Upper lobe of left lung (tissue), 6 donors: ENCODE measurements around the gene CRYBA4. TPM values are rescaled to one million over a fixed set of nuclear protein-coding genes. Genes with fewer than 3 reads are reported as not detected.

Experiments used
- ATAC-seq, 2 donors: fragments of 200-7000 bp; cut with Tn5 transposase; one replicate each; pipeline ENCODE4 v1.9.1; 2022; ENCODE audit warnings: mild to moderate bottlenecking in 2 of 2, moderate library complexity in 2 of 2; ENCODE audit not compliant: low FRiP score in 2 of 2
- DNase-seq, 2 donors: peaks; one replicate each; pipeline ENCODE4 v3.0.0-alpha.2; 2019 to 2020
- H3K27ac ChIP-seq, 4 donors: fragments of 200-600 bp; sonication (generic); one replicate each; pipeline ENCODE4 v1.5.1; 2016 to 2019
- H3K27me3 ChIP-seq, 4 donors: fragments of 200-600 bp; sonication (generic); one replicate each; pipeline ENCODE4 v1.5.1; 2017 to 2019
- H3K36me3 ChIP-seq, 4 donors: fragments of 200-600 bp; sonication (generic); one replicate each; pipeline ENCODE4 v1.5.1; 2016 to 2019
- H3K4me1 ChIP-seq, 4 donors: fragments of 200-600 bp; sonication (generic); one replicate each; pipeline ENCODE4 v1.5.1; 2018 to 2019
- H3K4me3 ChIP-seq, 4 donors: fragments of 200-600 bp; sonication (generic); one replicate each; pipeline ENCODE4 v1.5.1; 2017 to 2019; ENCODE audit warnings: mild to moderate bottlenecking in 2 of 4, moderate library complexity in 1 of 4
- H3K9me3 ChIP-seq, 4 donors: fragments of 200-600 bp; sonication (generic); one replicate each; pipeline ENCODE4 v1.5.1; 2018 to 2019
- CTCF ChIP-seq, 6 experiments: fragments of 450-650 bp in 4 of 6; fragments of 200-600 bp in 2 of 6; sonication (generic) in 2 of 6; IDR thresholded peaks; one replicate each; pipeline ENCODE4 v1.5.1; 2016 to 2019; ENCODE audit warnings: antibody characterized with exemption in 6 of 6
- EP300 ChIP-seq, 4 donors: sonication (generic); formaldehyde crosslinking; IDR thresholded peaks; one replicate each; pipeline ENCODE4 v1.5.1; 2017; ENCODE audit warnings: antibody characterized with exemption in 4 of 4, control low read depth in 2 of 4
- POLR2A ChIP-seq, 4 donors: fragments of 450-650 bp; IDR thresholded peaks; one replicate each; pipeline ENCODE4 v1.5.1; 2016 to 2017; ENCODE audit warnings: antibody characterized with exemption in 4 of 4, mild to moderate bottlenecking in 2 of 4
- POLR2AphosphoS5 ChIP-seq, 2 donors: sonication (generic); formaldehyde crosslinking; IDR thresholded peaks; one replicate each; pipeline ENCODE4 v1.5.1; 2017; ENCODE audit warnings: antibody characterized with exemption in 2 of 2
- WGBS, 2 donors: methylation state at CpG; one replicate each; pipeline ENCODE4 v1.1.5; 2017 to 2018; 5-methylcytosine and 5-hydroxymethylcytosine counted together
- total RNA-seq, 6 donors: library from RNA; depleted of rRNA in 4 of 6; stranded (reverse); fragments of >200 nt in 4 of 6; gene quantifications; one replicate each; pipeline versions ENCODE4 v1.1.0 to v1.2.1, GENCODE V29; 2016 to 2021
- donor health status: DM: no; HTN: no; CAD: no; lungs with moderate emphysema.
- donor health status: DM: no; HTN: yes; CAD: no; lungs with severe emphysema.

The CRYBA4 gene
- total RNA-seq, 6 donors from 2014 or later = not detected

GRCh38 chr22:26615830-26616435 is 5.8 kb upstream of the CRYBA4 start:
- no peaks in the 10 kb centered on the region for H3K36me3 ChIP-seq
- 72 to 78% methylated on average over 11 of the region's 11 CpGs for WGBS, 2 donors
- TF ChIP-seq CTCF (IDR thresholded peaks at IDR 0.05) = no peak
- no peak for TF ChIP-seq EP300 (IDR thresholded peaks at IDR 0.05)
- H3K4me1 ChIP-seq = peaks cover 14 to 33% (median 22%) of the 10 kb centered on the region in 4 donors
- DNase-seq = no peak
- ATAC-seq = no peak
- no peaks in the 10 kb centered on the region for H3K27me3 ChIP-seq
- no peaks in the 10 kb centered on the region for H3K9me3 ChIP-seq
- no peak overlapping the region for H3K4me3 ChIP-seq
- H3K27ac ChIP-seq = no peak overlapping the region

GRCh38 chr22:26616650-26617049 is 5.1 kb upstream of the CRYBA4 start:
- peaks cover 14 to 33% (median 22%) of the 10 kb centered on the region in 4 donors for H3K4me1 ChIP-seq
- DNase-seq = no peak
- no peak overlapping the region for H3K4me3 ChIP-seq
- ATAC-seq = no peak
- no peaks in the 10 kb centered on the region for H3K27me3 ChIP-seq
- no peaks in the 10 kb centered on the region for H3K36me3 ChIP-seq
- TF ChIP-seq POLR2A (IDR thresholded peaks at IDR 0.05) = no peak
- no peak for TF ChIP-seq CTCF (IDR thresholded peaks at IDR 0.05)
- TF ChIP-seq EP300 (IDR thresholded peaks at IDR 0.05) = no peak
- no peak for TF ChIP-seq POLR2AphosphoS5 (IDR thresholded peaks at IDR 0.05)
- no peak overlapping the region for H3K27ac ChIP-seq
- WGBS, 2 donors = 61 to 63% methylated on average over 2 of the region's 2 CpGs
- no peaks in the 10 kb centered on the region for H3K9me3 ChIP-seq

GRCh38 chr22:26617271-26618199 is 4.2 kb upstream of the CRYBA4 start, which contains the start of gene CRYBB1:
Gene CRYBB1, minus strand, starts transcription at chr22:26618027. Its CDS starts 1,708 bp downstream, at chr22:26616319.
- DNase-seq = no peak
- peak within 1 kb of the TSS in 3 of 4 donors; percentile 36 to 57 (median 52) for H3K27ac ChIP-seq
- TF ChIP-seq EP300 (IDR thresholded peaks at IDR 0.05) = no peak

GRCh38 chr22:26618455-26618854 is 3.3 kb upstream of the CRYBA4 start:
- Histone ChIP-seq H3K4me3 (no peak overlapping the region), H3K27ac (peak overlapping the region in 2 of 4 donors; percentile 36 to 57), H3K9me3 (no peaks in the 10 kb centered on the region), H3K27me3 (no peaks in the 10 kb centered on the region), H3K36me3 (no peaks in the 10 kb centered on the region), H3K4me1 (peaks cover 14 to 33% (median 22%) of the 10 kb centered on the region in 4 donors)
- ATAC-seq (no peak), DNase-seq (no peak)
- TF ChIP-seq POLR2AphosphoS5 (IDR thresholded peaks at IDR 0.05) = no peak
- TF ChIP-seq POLR2A (IDR thresholded peaks at IDR 0.05) = no peak
- TF ChIP-seq CTCF (IDR thresholded peaks at IDR 0.05) = no peak
- TF ChIP-seq EP300 (IDR thresholded peaks at IDR 0.05) = no peak
- 87% methylated on average over 8 of the region's 8 CpGs for WGBS, 2 donors

More at GRCh38 chr22:26617271-26618199, 4.2 kb upstream of the CRYBA4 start, which contains the start of gene CRYBB1:
- H3K4me1 ChIP-seq = peaks cover 14 to 33% (median 22%) of the 10 kb centered on the region in 4 donors
- H3K9me3 ChIP-seq = no peaks in the 10 kb centered on the region
- WGBS, 2 donors = 61% methylated on average over 6 to 7 of the region's 7 CpGs
- no peaks in the 10 kb centered on the region for H3K27me3 ChIP-seq
- ATAC-seq = peak in 1 of 2 donors; percentile 71
- H3K4me3 ChIP-seq = no peak within 1 kb of the TSS
- H3K36me3 ChIP-seq = no peaks in the 10 kb centered on the region

GRCh38 chr22:26619510-26619909 is 2.3 kb upstream of the CRYBA4 start:
- no peaks in the 10 kb centered on the region for H3K36me3 ChIP-seq

More at GRCh38 chr22:26619510-26619909, 2.3 kb upstream of the CRYBA4 start:
- no peak overlapping the region for H3K4me3 ChIP-seq
- WGBS, 2 donors = 36 to 38% methylated on average over 5 to 6 of the region's 6 CpGs
- H3K27me3 ChIP-seq = no peaks in the 10 kb centered on the region
- ATAC-seq (no peak), DNase-seq (no peak)
- peaks cover 14 to 33% (median 22%) of the 10 kb centered on the region in 4 donors for H3K4me1 ChIP-seq
- no peaks in the 10 kb centered on the region for H3K9me3 ChIP-seq
- TF ChIP-seq CTCF (IDR thresholded peaks at IDR 0.05) (no peak), POLR2A (IDR thresholded peaks at IDR 0.05) (no peak), POLR2AphosphoS5 (IDR thresholded peaks at IDR 0.05) (no peak), EP300 (IDR thresholded peaks at IDR 0.05) (no peak)
- H3K27ac ChIP-seq = peak overlapping the region in 2 of 4 donors; percentile 12 to 36
